ENCODE measurements around the gene FANK1. TPM values are rescaled to one million over a fixed set of nuclear protein-coding genes. Genes with fewer than 3 reads are reported as not detected.

FANK1 gene
- total and polyA plus RNA-seq, 3 experiments from 2014 or later: 0.44 to 0.66 TPM; not detected in 1

DNA sequence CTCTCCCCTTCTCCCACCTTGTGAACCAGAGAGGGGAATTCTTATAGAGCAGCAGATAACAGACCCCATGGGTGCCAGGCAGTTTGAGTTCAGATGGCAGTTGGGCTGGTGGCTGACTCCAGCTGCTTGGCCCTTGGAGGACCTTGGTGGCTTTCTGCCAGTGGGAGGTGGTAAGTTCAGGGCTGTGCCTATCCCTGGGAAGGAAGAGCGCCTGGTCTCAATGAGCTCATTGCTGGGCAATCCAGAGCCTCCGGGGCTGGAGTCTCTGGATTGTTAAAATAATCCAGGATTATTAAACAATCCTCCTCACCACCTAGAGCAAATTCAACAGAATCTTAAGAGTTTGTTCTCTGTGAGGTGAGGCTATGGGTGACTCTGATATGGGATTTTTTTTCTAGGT is 105.2 kb downstream of the FANK1 start:
- Mint-ChIP-seq H3K4me3 (no peak overlapping the region), H3K4me1 (peaks cover 0 to 8% (median 6%) of the 10 kb centered on the region in 3 donors), H3K36me3 (no peaks in the 10 kb centered on the region), H3K9me3 (peaks cover 0 to 4% (median 0%) of the 10 kb centered on the region in 5 donors), H3K27me3 (peaks cover 0 to 7% of the 10 kb centered on the region in 2 donors), H3K27ac (no peak overlapping the region)
- Histone ChIP-seq H3K27me3 (ENCODE audit: insufficient read depth, low read length, poor library complexity, severe bottlenecking) (no peaks in the 10 kb centered on the region), H3K27ac (ENCODE audit: low read depth, low read length) (no peak overlapping the region), H3K4me1 (ENCODE audit: insufficient read depth, low read length) (no peaks in the 10 kb centered on the region), H3K36me3 (ENCODE audit: insufficient read depth, low read length) (no peaks in the 10 kb centered on the region), H3K9me3 (ENCODE audit: low read length) (no peaks in the 10 kb centered on the region), H3K4me3 (ENCODE audit: low read length) (no peak overlapping the region)
- no peak for DNase-seq
- POLR2A ChIA-PET: no interaction called here
- CTCF ChIA-PET: no interaction called here

DNA sequence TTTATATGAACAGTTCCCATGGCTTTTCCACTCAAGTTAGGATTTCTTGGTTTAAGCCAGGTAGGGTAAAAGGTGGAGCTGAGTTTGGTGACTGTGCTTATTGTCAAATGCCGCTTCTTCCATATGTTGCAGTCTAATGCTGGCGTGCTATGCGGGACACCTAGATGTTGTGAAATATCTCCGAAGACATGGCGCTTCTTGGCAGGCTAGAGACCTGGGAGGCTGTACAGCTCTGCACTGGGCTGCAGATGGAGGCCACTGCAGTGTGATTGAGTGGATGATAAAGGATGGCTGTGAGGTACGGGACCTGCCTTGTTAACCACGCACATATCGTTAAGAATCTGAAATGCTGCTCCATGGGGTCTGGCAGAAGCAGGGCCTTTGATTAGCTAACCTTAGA is 108.4 kb downstream of the FANK1 start:
- Histone ChIP-seq H3K36me3 (ENCODE audit: insufficient read depth, low read length) (no peaks in the 10 kb centered on the region), H3K27ac (ENCODE audit: low read depth, low read length) (no peak overlapping the region), H3K4me3 (ENCODE audit: low read length) (no peak overlapping the region), H3K4me1 (ENCODE audit: insufficient read depth, low read length) (no peaks in the 10 kb centered on the region), H3K9me3 (ENCODE audit: low read length) (no peaks in the 10 kb centered on the region), H3K27me3 (ENCODE audit: insufficient read depth, low read length, poor library complexity, severe bottlenecking) (no peaks in the 10 kb centered on the region)
- ChIA-PET CTCF (no interaction called here), POLR2A (no interaction called here)
- DNase-seq: no peak
- Mint-ChIP-seq H3K27me3 (peaks cover 2 to 7% of the 10 kb centered on the region in 2 donors), H3K27ac (no peak overlapping the region), H3K4me1 (peaks cover 0 to 3% (median 1%) of the 10 kb centered on the region in 3 donors), H3K36me3 (no peaks in the 10 kb centered on the region), H3K4me3 (no peak overlapping the region), H3K9me3 (peaks cover 0 to 4% (median 0%) of the 10 kb centered on the region in 5 donors)

DNA sequence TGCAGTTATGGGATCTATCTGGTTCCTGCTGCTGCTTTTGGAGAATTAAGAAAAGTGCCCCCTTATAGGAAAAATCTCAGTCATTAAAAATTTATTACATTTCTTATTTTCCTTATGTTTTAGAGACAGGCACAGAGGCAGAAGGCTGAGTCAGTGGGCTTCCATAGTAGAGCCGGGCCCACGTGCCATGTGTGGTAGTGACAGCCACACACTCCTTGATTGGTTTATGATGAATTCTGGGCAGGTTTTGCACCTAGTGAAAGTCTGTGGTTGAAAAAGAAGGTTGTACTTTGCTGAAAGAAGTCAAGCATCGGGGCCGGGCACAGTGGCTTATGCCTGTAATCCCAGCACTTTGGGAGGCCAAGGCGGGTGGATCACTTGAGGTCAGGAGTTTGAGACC is 109.9 kb downstream of the FANK1 start:
- no peak for DNase-seq
- H3K36me3 Mint-ChIP-seq: no peaks in the 10 kb centered on the region
- ChIA-PET CTCF (no interaction called here), POLR2A (no interaction called here)
- no peak overlapping the region for H3K4me3 Mint-ChIP-seq
- H3K36me3 ChIP-seq (ENCODE audit: insufficient read depth, low read length): no peaks in the 10 kb centered on the region
- no peak overlapping the region for H3K4me3 ChIP-seq (ENCODE audit: low read length)
- H3K27me3 Mint-ChIP-seq: peaks cover 2 to 4% of the 10 kb centered on the region in 2 donors
- peaks cover 0 to 4% (median 0%) of the 10 kb centered on the region in 5 donors for H3K9me3 Mint-ChIP-seq
- H3K27me3 ChIP-seq (ENCODE audit: insufficient read depth, low read length, poor library complexity, severe bottlenecking): no peaks in the 10 kb centered on the region
- H3K27ac ChIP-seq (ENCODE audit: low read depth, low read length): no peak overlapping the region
- no peaks in the 10 kb centered on the region for H3K4me1 Mint-ChIP-seq
- no peaks in the 10 kb centered on the region for H3K4me1 ChIP-seq (ENCODE audit: insufficient read depth, low read length)
- H3K27ac Mint-ChIP-seq: no peak overlapping the region
- H3K9me3 ChIP-seq (ENCODE audit: low read length): no peaks in the 10 kb centered on the region

DNA sequence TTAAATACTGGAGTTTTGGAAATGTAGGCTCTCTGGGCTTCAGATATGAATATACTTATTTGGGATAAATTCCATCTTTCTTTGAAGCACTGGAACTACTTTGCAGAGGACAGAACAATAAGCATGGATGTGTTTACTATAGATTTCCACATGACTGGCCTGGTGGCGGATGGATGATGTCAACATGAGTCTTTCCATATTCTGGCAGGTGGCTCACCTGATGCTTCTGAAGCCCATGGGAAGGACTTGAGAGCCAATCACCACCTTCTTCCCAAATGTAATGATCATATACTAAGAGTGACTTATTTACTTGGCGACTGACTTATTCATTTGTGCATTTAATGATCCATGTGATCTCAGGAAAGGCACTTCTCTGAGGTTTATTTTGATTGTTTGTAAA is 110.5 kb downstream of the FANK1 start:
- Histone ChIP-seq H3K4me3 (ENCODE audit: low read length) (no peak overlapping the region), H3K27me3 (ENCODE audit: insufficient read depth, low read length, poor library complexity, severe bottlenecking) (no peaks in the 10 kb centered on the region), H3K4me1 (ENCODE audit: insufficient read depth, low read length) (no peaks in the 10 kb centered on the region), H3K9me3 (ENCODE audit: low read length) (no peaks in the 10 kb centered on the region), H3K36me3 (ENCODE audit: insufficient read depth, low read length) (no peaks in the 10 kb centered on the region), H3K27ac (ENCODE audit: low read depth, low read length) (no peak overlapping the region)
- DNase-seq: no peak
- H3K4me3 Mint-ChIP-seq: no peak overlapping the region
- peaks cover under 1 to 2% (median under 1%) of the 10 kb centered on the region in 3 donors for H3K4me1 Mint-ChIP-seq
- H3K27me3 Mint-ChIP-seq: peaks cover 3 to 6% of the 10 kb centered on the region in 2 donors
- peak overlapping the region in 1 of 8 donors; percentile 11 for H3K27ac Mint-ChIP-seq
- no peaks in the 10 kb centered on the region for H3K36me3 Mint-ChIP-seq
- H3K9me3 Mint-ChIP-seq: peaks cover 0 to 4% (median 0%) of the 10 kb centered on the region in 5 donors
- CTCF ChIA-PET: no interaction called here
- POLR2A ChIA-PET: no interaction called here

DNA sequence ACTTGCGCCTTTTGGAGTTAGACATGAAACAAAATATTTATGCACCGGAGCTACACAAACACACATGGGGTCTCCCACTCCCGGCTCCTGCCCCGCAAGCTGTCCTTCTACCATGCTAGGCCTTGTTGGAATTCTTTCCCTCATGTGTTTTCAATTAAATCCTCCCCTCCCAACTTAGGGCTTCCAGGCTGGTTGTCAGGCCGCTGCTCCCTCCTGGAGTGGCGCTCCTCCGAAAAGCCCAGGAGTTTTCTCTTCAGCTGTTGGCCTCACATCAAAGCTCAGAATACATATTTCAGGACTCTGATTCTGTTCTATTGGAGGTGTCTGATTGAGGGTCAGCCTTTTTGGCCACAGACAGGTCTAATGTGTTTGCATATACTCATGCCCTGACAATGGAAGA is 113.3 kb downstream of the FANK1 start:
- CTCF ChIA-PET: no interaction called here
- POLR2A ChIA-PET: no interaction called here
- Mint-ChIP-seq H3K9me3 (peaks cover 0 to under 1% (median 0%) of the 10 kb centered on the region in 5 donors), H3K4me3 (no peak overlapping the region), H3K27me3 (peaks cover 0 to 7% of the 10 kb centered on the region in 2 donors), H3K4me1 (peaks cover 4 to 22% (median 12%) of the 10 kb centered on the region in 3 donors), H3K36me3 (no peaks in the 10 kb centered on the region), H3K27ac (peak overlapping the region in 2 of 8 donors; percentile 9 to 41)
- no peaks in the 10 kb centered on the region for H3K9me3 ChIP-seq (ENCODE audit: low read length)
- no peak overlapping the region for H3K4me3 ChIP-seq (ENCODE audit: low read length)
- DNase-seq: no peak
- H3K36me3 ChIP-seq (ENCODE audit: insufficient read depth, low read length): no peaks in the 10 kb centered on the region
- no peaks in the 10 kb centered on the region for H3K4me1 ChIP-seq (ENCODE audit: insufficient read depth, low read length)
- no peak overlapping the region for H3K27ac ChIP-seq (ENCODE audit: low read depth, low read length)
- H3K27me3 ChIP-seq (ENCODE audit: insufficient read depth, low read length, poor library complexity, severe bottlenecking): no peaks in the 10 kb centered on the region

DNA sequence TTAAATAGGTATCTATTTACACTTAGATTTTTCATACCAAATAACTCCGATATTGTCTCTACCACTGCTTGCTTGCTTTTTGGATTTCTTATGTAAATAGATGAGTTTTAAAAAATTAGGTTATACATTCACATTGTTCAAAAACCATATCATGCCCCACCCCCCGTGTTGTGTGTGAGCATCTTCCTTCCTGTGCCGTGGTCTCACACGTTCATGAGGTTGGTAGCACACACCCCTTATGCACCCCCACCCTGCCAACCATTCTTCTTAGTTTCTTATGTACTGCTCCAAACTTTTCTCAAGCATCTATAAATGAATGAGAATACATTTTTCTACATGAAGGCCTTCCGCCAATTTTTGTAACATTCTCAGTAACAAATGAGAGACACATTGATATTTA is 115.6 kb downstream of the FANK1 start:
- ChIA-PET POLR2A (no interaction called here), CTCF (no interaction called here)
- H3K27ac ChIP-seq (ENCODE audit: low read depth, low read length): no peak overlapping the region
- Mint-ChIP-seq H3K27ac (peak overlapping the region in 6 of 8 donors; percentile 62 to 98 (median 82)), H3K27me3 (peaks cover 4 to 7% of the 10 kb centered on the region in 2 donors), H3K9me3 (no peaks in the 10 kb centered on the region), H3K36me3 (no peaks in the 10 kb centered on the region), H3K4me3 (peak overlapping the region in 5 of 7 donors; percentile 18 to 68 (median 46)), H3K4me1 (peaks cover 4 to 22% (median 12%) of the 10 kb centered on the region in 3 donors)
- H3K9me3 ChIP-seq (ENCODE audit: low read length): no peaks in the 10 kb centered on the region
- no peaks in the 10 kb centered on the region for H3K4me1 ChIP-seq (ENCODE audit: insufficient read depth, low read length)
- H3K4me3 ChIP-seq (ENCODE audit: low read length): no peak overlapping the region
- no peaks in the 10 kb centered on the region for H3K27me3 ChIP-seq (ENCODE audit: insufficient read depth, low read length, poor library complexity, severe bottlenecking)
- no peaks in the 10 kb centered on the region for H3K36me3 ChIP-seq (ENCODE audit: insufficient read depth, low read length)
- DNase-seq: peak in 1 of 5 donors; percentile 26

DNA sequence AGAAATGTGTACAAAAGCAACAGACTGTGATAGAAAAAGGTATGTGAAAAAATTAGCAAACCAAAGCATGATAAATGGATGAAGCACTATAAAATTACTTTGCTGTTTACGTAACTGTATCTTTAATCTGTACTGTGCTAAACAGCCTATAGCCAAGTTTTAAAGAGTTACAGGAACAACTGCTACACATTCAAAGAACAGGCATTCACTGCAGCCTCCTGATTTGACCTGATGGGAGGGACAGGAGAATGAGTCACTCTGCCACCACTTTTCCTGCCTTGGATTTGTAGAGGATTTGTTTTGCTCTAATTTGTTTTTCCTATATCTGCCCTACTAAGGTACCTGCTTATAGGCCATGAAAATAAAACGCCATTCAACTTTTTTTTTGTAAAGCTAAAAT is 116.1 kb downstream of the FANK1 start:
- POLR2A ChIA-PET: no interaction called here
- Histone ChIP-seq H3K4me1 (ENCODE audit: insufficient read depth, low read length) (no peaks in the 10 kb centered on the region), H3K9me3 (ENCODE audit: low read length) (no peaks in the 10 kb centered on the region), H3K36me3 (ENCODE audit: insufficient read depth, low read length) (no peaks in the 10 kb centered on the region), H3K4me3 (ENCODE audit: low read length) (no peak overlapping the region), H3K27ac (ENCODE audit: low read depth, low read length) (no peak overlapping the region), H3K27me3 (ENCODE audit: insufficient read depth, low read length, poor library complexity, severe bottlenecking) (no peaks in the 10 kb centered on the region)
- CTCF ChIA-PET: no interaction called here
- DNase-seq: no peak
- Mint-ChIP-seq H3K27ac (peak overlapping the region in 7 of 8 donors; percentile 6 to 98 (median 62)), H3K9me3 (no peaks in the 10 kb centered on the region), H3K36me3 (no peaks in the 10 kb centered on the region), H3K4me1 (peaks cover 4 to 22% (median 12%) of the 10 kb centered on the region in 3 donors), H3K4me3 (no peak overlapping the region), H3K27me3 (peaks cover 4 to 7% of the 10 kb centered on the region in 2 donors)

DNA sequence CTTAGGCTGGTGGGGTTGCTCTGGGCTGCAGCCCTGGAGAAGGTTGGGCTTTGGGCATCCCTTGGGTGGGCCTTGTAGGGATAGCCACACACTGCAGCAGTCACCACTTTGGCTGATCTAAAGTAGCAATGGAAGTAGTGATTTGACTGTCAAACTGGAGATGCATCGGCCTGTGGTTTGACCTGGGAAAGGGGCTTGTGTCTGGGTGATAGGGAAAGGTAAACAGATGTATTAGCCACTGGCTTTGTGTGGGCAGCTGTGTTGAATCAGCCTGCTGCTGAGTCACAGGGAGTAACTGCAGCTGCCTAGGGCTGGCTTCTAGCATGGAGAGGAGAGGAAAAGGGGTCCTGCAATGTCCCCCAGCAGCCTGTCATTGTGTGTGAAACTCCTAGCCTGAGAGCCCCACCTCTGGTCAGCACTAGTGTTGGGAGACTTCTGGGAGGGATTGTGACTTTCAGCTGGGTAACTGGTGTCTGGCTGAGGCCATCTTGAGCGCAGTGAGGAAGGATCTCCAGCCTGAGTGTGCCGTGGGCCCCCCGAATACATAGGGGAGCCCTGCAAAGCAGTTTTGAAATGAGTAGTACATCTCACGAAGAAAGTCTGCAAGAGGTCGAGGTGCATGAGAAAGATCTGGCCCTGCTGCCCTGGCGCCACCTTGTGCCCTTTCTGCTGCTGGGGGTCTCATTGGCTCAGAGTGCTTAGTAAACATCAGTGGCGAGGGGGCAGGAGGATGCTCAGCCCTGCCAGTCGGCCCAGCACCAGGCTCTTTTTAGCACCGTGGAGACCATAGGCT is 117.3 kb downstream of the FANK1 start:
- H3K27ac Mint-ChIP-seq: peak overlapping the region in 7 of 8 donors; percentile 2 to 94 (median 79)
- DNase-seq: no peak

More for the DNA sequence above, 117.3 kb downstream of the FANK1 start:
- ChIA-PET CTCF (no interaction called here), POLR2A (no interaction called here)
- Mint-ChIP-seq H3K27me3 (peaks cover 4 to 7% of the 10 kb centered on the region in 2 donors), H3K4me3 (peak overlapping the region in 1 of 7 donors; percentile 49), H3K4me1 (peaks cover 4 to 22% (median 12%) of the 10 kb centered on the region in 3 donors), H3K36me3 (no peaks in the 10 kb centered on the region), H3K9me3 (no peaks in the 10 kb centered on the region)
- Histone ChIP-seq H3K36me3 (ENCODE audit: insufficient read depth, low read length) (no peaks in the 10 kb centered on the region), H3K4me1 (ENCODE audit: insufficient read depth, low read length) (no peaks in the 10 kb centered on the region), H3K27ac (ENCODE audit: low read depth, low read length) (no peak overlapping the region), H3K27me3 (ENCODE audit: insufficient read depth, low read length, poor library complexity, severe bottlenecking) (no peaks in the 10 kb centered on the region), H3K4me3 (ENCODE audit: low read length) (no peak overlapping the region), H3K9me3 (ENCODE audit: low read length) (no peaks in the 10 kb centered on the region)

All from CD8-positive, alpha-beta memory T cell (primary cell).